DOHH2 (cell line): Measurements from ENCODE around the gene OR4D5.

ENCODE experiments used
- EZH2phosphoT487 ChIP-seq: fragments of 200-600 bp; sonication (generic); IDR thresholded peaks from 2 replicates; pipeline ENCODE4 v1.6.1; 2017; ENCODE audit warnings: borderline replicate concordance, mild to moderate bottlenecking, antibody characterized with exemption, low read length, moderate library complexity, mixed read lengths
- TF ChIP-seq, protein P1 (sequence below): fragments of 200-600 bp; sonication (generic); IDR thresholded peaks from one replicate; pipeline ENCODE4 v1.5.1; 2014; ENCODE audit warnings: antibody characterized with exemption, mild to moderate bottlenecking, low read depth, low read length; ENCODE audit not compliant: poor library complexity, severe bottlenecking

DNA sequence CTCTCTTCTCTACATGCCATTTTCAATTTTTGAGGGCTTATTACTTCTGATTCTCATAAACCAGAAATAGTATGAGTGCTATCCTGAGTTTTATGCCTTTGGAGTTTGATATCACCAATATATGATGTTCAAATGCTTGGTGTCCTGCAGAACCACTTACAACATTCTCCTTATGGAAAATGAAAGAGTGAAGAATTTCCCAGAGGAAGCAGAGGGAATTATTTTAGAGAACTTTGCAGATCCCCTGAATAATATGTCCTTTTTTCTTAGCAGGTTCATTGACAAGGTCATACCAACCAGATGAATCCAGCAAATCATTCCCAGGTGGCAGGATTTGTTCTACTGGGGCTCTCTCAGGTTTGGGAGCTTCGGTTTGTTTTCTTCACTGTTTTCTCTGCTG lies at the start of gene OR4D5:
- TF ChIP-seq, protein P1, sequence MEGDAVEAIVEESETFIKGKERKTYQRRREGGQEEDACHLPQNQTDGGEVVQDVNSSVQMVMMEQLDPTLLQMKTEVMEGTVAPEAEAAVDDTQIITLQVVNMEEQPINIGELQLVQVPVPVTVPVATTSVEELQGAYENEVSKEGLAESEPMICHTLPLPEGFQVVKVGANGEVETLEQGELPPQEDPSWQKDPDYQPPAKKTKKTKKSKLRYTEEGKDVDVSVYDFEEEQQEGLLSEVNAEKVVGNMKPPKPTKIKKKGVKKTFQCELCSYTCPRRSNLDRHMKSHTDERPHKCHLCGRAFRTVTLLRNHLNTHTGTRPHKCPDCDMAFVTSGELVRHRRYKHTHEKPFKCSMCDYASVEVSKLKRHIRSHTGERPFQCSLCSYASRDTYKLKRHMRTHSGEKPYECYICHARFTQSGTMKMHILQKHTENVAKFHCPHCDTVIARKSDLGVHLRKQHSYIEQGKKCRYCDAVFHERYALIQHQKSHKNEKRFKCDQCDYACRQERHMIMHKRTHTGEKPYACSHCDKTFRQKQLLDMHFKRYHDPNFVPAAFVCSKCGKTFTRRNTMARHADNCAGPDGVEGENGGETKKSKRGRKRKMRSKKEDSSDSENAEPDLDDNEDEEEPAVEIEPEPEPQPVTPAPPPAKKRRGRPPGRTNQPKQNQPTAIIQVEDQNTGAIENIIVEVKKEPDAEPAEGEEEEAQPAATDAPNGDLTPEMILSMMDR: no peak
- no peak for TF ChIP-seq EZH2phosphoT487
